Keratinocyte (primary cell): Measurements from ENCODE around the gene DDX21. TPM values are rescaled to one million over a fixed set of nuclear protein-coding genes. Genes with fewer than 3 reads are reported as not detected.

Source experiments
- DNase-seq: peaks from one replicate; pipeline ENCODE4 v3.0.0-alpha.2; 2011; ENCODE audit warnings: low read depth, missing footprints, low spot score
- FAIRE-seq: peaks from 2 replicates; lab custom pipeline; 2011; peaks lifted over from hg19 to GRCh38; lab: Jason Lieb, UNC
- H2AFZ ChIP-seq: 2 replicates; pipeline ENCODE4 v1.6.0; 2012; ENCODE audit warnings: low read length, control low read depth, inconsistent platforms; ENCODE audit not compliant: control insufficient read depth
- H3K27ac ChIP-seq: 2 replicates; pipeline ENCODE4 v1.5.1; 2011; ENCODE audit warnings: low read length; ENCODE audit not compliant: control insufficient read depth, insufficient read depth
- H3K27me3 ChIP-seq: 3 replicates; pipeline ENCODE4 v1.6.0; 2011; ENCODE audit warnings: low read length; ENCODE audit not compliant: control insufficient read depth, insufficient read depth; ENCODE audit errors: extremely low read depth
- H3K36me3 ChIP-seq, 2 experiments: 2 replicates in 1 of 2; 3 replicates in 1 of 2; pipeline ENCODE4 v1.5.1; 2011; ENCODE audit warnings: low read length in 2 of 2, mild to moderate bottlenecking in 1 of 2; ENCODE audit not compliant: control insufficient read depth in 2 of 2, insufficient read depth in 2 of 2; ENCODE audit errors: extremely low read depth in 1 of 2
- H3K4me1 ChIP-seq: 3 replicates; pipeline ENCODE4 v1.5.1; 2011; ENCODE audit warnings: low read length; ENCODE audit not compliant: control insufficient read depth, insufficient read depth; ENCODE audit errors: extremely low read depth
- H3K4me2 ChIP-seq: 3 replicates; pipeline ENCODE4 v1.6.0; 2011; ENCODE audit warnings: low read depth, low read length; ENCODE audit not compliant: control insufficient read depth, insufficient read depth; ENCODE audit errors: extremely low read depth
- H3K4me3 ChIP-seq, 3 experiments: fragments of 200-600 bp in 1 of 3; sonication (generic) in 1 of 3; 2 replicates in 2 of 3; 3 replicates in 1 of 3; pipeline ENCODE4 v1.5.1; 2011 to 2016; ENCODE audit warnings: low read length in 3 of 3, mild to moderate bottlenecking in 3 of 3, control low read depth in 2 of 3, inconsistent platforms in 1 of 3, low read depth in 1 of 3, mixed read lengths in 1 of 3, mixed run types in 1 of 3, moderate library complexity in 1 of 3; ENCODE audit not compliant: control insufficient read depth in 2 of 3, insufficient read depth in 2 of 3; ENCODE audit errors: extremely low read depth in 1 of 3
- H3K79me2 ChIP-seq: 2 replicates; pipeline ENCODE4 v1.6.0; 2012; ENCODE audit warnings: low read length; ENCODE audit not compliant: control insufficient read depth, insufficient read depth
- H3K9ac ChIP-seq: 3 replicates; pipeline ENCODE4 v1.6.0; 2011; ENCODE audit warnings: low read length; ENCODE audit not compliant: control insufficient read depth, insufficient read depth; ENCODE audit errors: extremely low read depth
- H3K9me1 ChIP-seq: 3 replicates; pipeline ENCODE4 v1.6.0; 2011; ENCODE audit warnings: low read length; ENCODE audit not compliant: control insufficient read depth, insufficient read depth; ENCODE audit errors: extremely low read depth
- H3K9me3 ChIP-seq: 2 replicates; pipeline ENCODE4 v1.5.1; 2012; ENCODE audit warnings: low read depth, low read length; ENCODE audit not compliant: control insufficient read depth
- H4K20me1 ChIP-seq: 3 replicates; pipeline ENCODE4 v1.6.0; 2011; ENCODE audit warnings: low read length; ENCODE audit not compliant: control insufficient read depth, insufficient read depth; ENCODE audit errors: extremely low read depth
- CTCF ChIP-seq, 3 experiments: IDR thresholded peaks in 1 of 3; conservative IDR thresholded peaks in 1 of 3; optimal IDR thresholded peaks in 1 of 3; 2 replicates in 2 of 3; 3 replicates in 1 of 3; pipeline versions ENCODE3 to v1.5.1; 2011; ENCODE audit warnings: low read length in 3 of 3, mild to moderate bottlenecking in 3 of 3, moderate library complexity in 2 of 3, control low read depth in 1 of 3, inconsistent platforms in 1 of 3; ENCODE audit not compliant: insufficient read depth in 2 of 3; ENCODE audit errors: extremely low read depth in 1 of 3
- EZH2 ChIP-seq: IDR thresholded peaks from one replicate; pipeline ENCODE4 v1.6.1; 2012; ENCODE audit warnings: inconsistent platforms, mild to moderate bottlenecking, low read length, moderate library complexity
- dilution Hi-C: fragments of 300-500 bp; cut with MboI; formaldehyde crosslinking; loops from one replicate; pipeline ENCODE4 v1.7.0; 2020; ENCODE audit warnings: low sequenced_read_pairs; ENCODE audit not compliant: extremely low pct_ligation_motif_present
- polyA plus RNA-seq, 5 experiments: library from polyadenylated mRNA; depleted of rRNA in 3 of 5; stranded (reverse) in 3 of 5; stranded (forward) in 1 of 5; unstranded in 1 of 5; fragments of >200 nt; gene quantifications; 1 replicate in 1 of 5; 2 replicates in 3 of 5; 3 replicates in 1 of 5; pipeline versions ENCODE4 v1.2.1 to v1.2.3, GENCODE V29; 2011 to 2012; ENCODE audit warnings: missing spikeins in 2 of 5, low read depth in 1 of 5, low replicate concordance in 1 of 5

The DDX21 gene
- polyA plus RNA-seq, 1 donor (not counting 4 experiments of a cell fraction or from before 2014, with no cell fraction given), result 157 TPM

GRCh38 chr10:68987611-68988010, 31.6 kb downstream of the DDX21 start:
- H2AFZ ChIP-seq, result no peak overlapping the region
- no peak overlapping the region for H3K4me2 ChIP-seq
- no peak overlapping the region for H3K4me3 ChIP-seq
- TF ChIP-seq EZH2 (no peak), CTCF (optimal IDR thresholded peaks at IDR 0.05 in 1 of 3, IDR thresholded peaks at IDR 0.05 in 1 of 3, conservative IDR thresholded peaks at IDR 0.05 in 1 of 3; ENCODE audit: extremely low read depth in 1 of 3, insufficient read depth in 2 of 3, low read length in 3 of 3) (no peak)
- H3K27ac ChIP-seq, result no peak overlapping the region
- H3K36me3 ChIP-seq, result peaks cover 8 to 10% of the 10 kb centered on the region in 2 experiments
- H3K27me3 ChIP-seq, result no peaks in the 10 kb centered on the region
- no peak overlapping the region for H3K9ac ChIP-seq
- DNase-seq (no peak), FAIRE-seq (no peak)
- no peaks in the 10 kb centered on the region for H3K9me3 ChIP-seq
- H3K9me1 ChIP-seq, result no peaks in the 10 kb centered on the region
- peaks cover 21% of the 10 kb centered on the region for H3K4me1 ChIP-seq
- H3K79me2 ChIP-seq, result peaks cover 37% of the 10 kb centered on the region
- dilution Hi-C loops, result no loop called here
- no peaks in the 10 kb centered on the region for H4K20me1 ChIP-seq

- Histone ChIP-seq H3K9me1 (no peaks in the 10 kb centered on the region), H3K4me3 (peak within 1 kb of the TSS; percentile 87 to 95 (median 91)), H3K4me2 (peak within 1 kb of the TSS; percentile 99), H2AFZ (peak within 1 kb of the TSS; percentile 91), H3K9me3 (no peaks in the 10 kb centered on the region), H3K4me1 (peaks cover 28% of the 10 kb centered on the region), H3K79me2 (peaks cover 46% of the 10 kb centered on the region), H4K20me1 (no peaks in the 10 kb centered on the region), H3K9ac (peak within 1 kb of the TSS; percentile 87), H3K27me3 (no peaks in the 10 kb centered on the region), H3K36me3 (peaks cover 1 to 3% of the 10 kb centered on the region in 2 experiments), H3K27ac (peak within 1 kb of the TSS; percentile 81)
- TF ChIP-seq CTCF (optimal IDR thresholded peaks at IDR 0.05 in 1 of 3, IDR thresholded peaks at IDR 0.05 in 1 of 3, conservative IDR thresholded peaks at IDR 0.05 in 1 of 3; ENCODE audit: extremely low read depth in 1 of 3, insufficient read depth in 2 of 3, low read length in 3 of 3) (peak; percentile 38 to 64 (median 61)), EZH2 (no peak)
- dilution Hi-C loops, result no loop called here
- FAIRE-seq (peak; percentile 90), DNase-seq (peak; percentile 84)
Observed at GRCh38 chr10:68988530-68989316, 32.8 kb downstream of the DDX21 start, which contains the start of gene KIFBP. TSS of gene KIFBP (plus strand) at chr10:68988803. CDS start at chr10:68988833, 30 bp downstream.
